HUES6 (cell line): Measurements from ENCODE around the gene AP4S1.
"Not testable (repeated sequence)": the region's sequence is repeated elsewhere in the genome, so short reads cannot be mapped to it uniquely, and the experiment has no call there.

Experiments
- H3K27ac ChIP-seq: 2 replicates; pipeline ENCODE4 v1.7.0; 2013; ENCODE audit warnings: low read depth, mild to moderate bottlenecking, low read length, inconsistent platforms
- H3K27me3 ChIP-seq: 2 replicates; pipeline ENCODE4 v1.6.1; 2013; ENCODE audit warnings: low read length; ENCODE audit not compliant: control insufficient read depth, insufficient read depth
- H3K36me3 ChIP-seq: 2 replicates; pipeline ENCODE4 v1.6.1; 2013; ENCODE audit warnings: low read length; ENCODE audit not compliant: control insufficient read depth, insufficient read depth
- H3K4me1 ChIP-seq: 2 replicates; pipeline ENCODE4 v1.6.1; 2013; ENCODE audit warnings: low read length; ENCODE audit not compliant: control insufficient read depth, insufficient read depth
- H3K4me3 ChIP-seq: 2 replicates; pipeline ENCODE4 v1.5.1; 2013; ENCODE audit warnings: low read depth, low read length
- H3K9ac ChIP-seq: one replicate; pipeline ENCODE4 v1.6.1; 2013; ENCODE audit warnings: mild to moderate bottlenecking, low read length
- H3K9me3 ChIP-seq: 2 replicates; pipeline ENCODE4 v1.6.1; 2013; ENCODE audit warnings: low read depth, low read length; ENCODE audit not compliant: control insufficient read depth, insufficient read depth

AP4S1 gene

GRCh38 chr14:31045501-31046080 is 20.1 kb downstream of the AP4S1 start:
- no peak overlapping the region for H3K9ac ChIP-seq
- no peak overlapping the region for H3K4me3 ChIP-seq
- peaks cover 9% of the 10 kb centered on the region; the same call in 1 of the 2 replicates for H3K4me1 ChIP-seq
- H3K36me3 ChIP-seq = no peaks in the 10 kb centered on the region
- no peaks in the 10 kb centered on the region for H3K9me3 ChIP-seq
- no peaks in the 10 kb centered on the region for H3K27me3 ChIP-seq
- H3K27ac ChIP-seq = no peak overlapping the region

GRCh38 chr14:31047503-31047902 is 22.1 kb downstream of the AP4S1 start:
- no peaks in the 10 kb centered on the region for H3K36me3 ChIP-seq
- H3K27ac ChIP-seq = no peak overlapping the region
- peaks cover 9% of the 10 kb centered on the region; the same call in 1 of the 2 replicates for H3K4me1 ChIP-seq
- H3K27me3 ChIP-seq = no peaks in the 10 kb centered on the region
- no peak overlapping the region for H3K4me3 ChIP-seq
- H3K9me3 ChIP-seq = no peaks in the 10 kb centered on the region
- no peak overlapping the region for H3K9ac ChIP-seq

- Histone ChIP-seq H3K36me3 (no peaks in the 10 kb centered on the region), H3K27ac (no peak overlapping the region), H3K4me3 (no peak overlapping the region), H3K27me3 (no peaks in the 10 kb centered on the region), H3K4me1 (no peaks in the 10 kb centered on the region), H3K9ac (no peak overlapping the region), H3K9me3 (no peaks in the 10 kb centered on the region)
These were observed 25.6 kb downstream of the AP4S1 start for GRCh38 chr14:31051023-31051422.

- Histone ChIP-seq H3K4me3 (no peak overlapping the region), H3K9ac (no peak overlapping the region), H3K4me1 (no peaks in the 10 kb centered on the region), H3K27me3 (no peaks in the 10 kb centered on the region), H3K9me3 (no peaks in the 10 kb centered on the region), H3K36me3 (no peaks in the 10 kb centered on the region), H3K27ac (no peak overlapping the region)
These were observed 26.1 kb downstream of the AP4S1 start for GRCh38 chr14:31051511-31051910.

GRCh38 chr14:31052905-31053586 is 27.6 kb downstream of the AP4S1 start:
- not testable (repeated sequence) for H3K36me3 ChIP-seq, H3K27ac ChIP-seq, H3K9me3 ChIP-seq, H3K4me1 ChIP-seq, H3K9ac ChIP-seq, H3K27me3 ChIP-seq, H3K4me3 ChIP-seq

- no peaks in the 10 kb centered on the region for H3K36me3 ChIP-seq
- H3K27ac ChIP-seq = no peak overlapping the region
- H3K4me1 ChIP-seq = peaks cover 20% of the 10 kb centered on the region
- H3K4me3 ChIP-seq = no peak overlapping the region
- no peak overlapping the region for H3K9ac ChIP-seq
- H3K27me3 ChIP-seq = no peaks in the 10 kb centered on the region
- no peaks in the 10 kb centered on the region for H3K9me3 ChIP-seq
These were observed 31.6 kb downstream of the AP4S1 start for GRCh38 chr14:31057035-31057434.

GRCh38 chr14:31057701-31058364 is 32.4 kb downstream of the AP4S1 start:
- no peak overlapping the region for H3K4me3 ChIP-seq
- no peak overlapping the region for H3K9ac ChIP-seq
- no peak overlapping the region for H3K27ac ChIP-seq
- no peaks in the 10 kb centered on the region for H3K27me3 ChIP-seq
- H3K9me3 ChIP-seq = no peaks in the 10 kb centered on the region
- H3K4me1 ChIP-seq = peaks cover 20% of the 10 kb centered on the region
- no peaks in the 10 kb centered on the region for H3K36me3 ChIP-seq

GRCh38 chr14:31059152-31059924 is 33.9 kb downstream of the AP4S1 start:
- Histone ChIP-seq H3K9ac (peak overlapping the region; percentile 43), H3K36me3 (no peaks in the 10 kb centered on the region), H3K9me3 (no peaks in the 10 kb centered on the region), H3K4me3 (no peak overlapping the region), H3K4me1 (peaks cover 20% of the 10 kb centered on the region), H3K27me3 (no peaks in the 10 kb centered on the region), H3K27ac (peak overlapping the region; percentile 37; the same call in 1 of the 2 replicates)

- H3K9ac ChIP-seq = peak overlapping the region; percentile 29
- H3K4me1 ChIP-seq = peaks cover 20% of the 10 kb centered on the region
- no peak overlapping the region for H3K4me3 ChIP-seq
- peak overlapping the region; percentile 27; the same call in 1 of the 2 replicates for H3K27ac ChIP-seq
- no peaks in the 10 kb centered on the region for H3K9me3 ChIP-seq
- H3K36me3 ChIP-seq = no peaks in the 10 kb centered on the region
- no peaks in the 10 kb centered on the region for H3K27me3 ChIP-seq
These were observed 34.9 kb downstream of the AP4S1 start for GRCh38 chr14:31060253-31060875.

GRCh38 chr14:31062908-31063307 is 37.5 kb downstream of the AP4S1 start:
- H3K9ac ChIP-seq, H3K27me3 ChIP-seq, H3K27ac ChIP-seq, H3K36me3 ChIP-seq, H3K9me3 ChIP-seq, H3K4me3 ChIP-seq: not testable (repeated sequence)
- peaks cover 20% of the 10 kb centered on the region for H3K4me1 ChIP-seq
